Measurements from ENCODE around the gene PDCD1. TPM values are rescaled to one million over a fixed set of nuclear protein-coding genes. Genes with fewer than 3 reads are reported as not detected.
"Not testable (repeated sequence)": the region's sequence is repeated elsewhere in the genome, so short reads cannot be mapped to it uniquely, and the experiment has no call there.

Gene PDCD1
- total RNA-seq, 1 donor from 2014 or later = 3.3 TPM

DNA sequence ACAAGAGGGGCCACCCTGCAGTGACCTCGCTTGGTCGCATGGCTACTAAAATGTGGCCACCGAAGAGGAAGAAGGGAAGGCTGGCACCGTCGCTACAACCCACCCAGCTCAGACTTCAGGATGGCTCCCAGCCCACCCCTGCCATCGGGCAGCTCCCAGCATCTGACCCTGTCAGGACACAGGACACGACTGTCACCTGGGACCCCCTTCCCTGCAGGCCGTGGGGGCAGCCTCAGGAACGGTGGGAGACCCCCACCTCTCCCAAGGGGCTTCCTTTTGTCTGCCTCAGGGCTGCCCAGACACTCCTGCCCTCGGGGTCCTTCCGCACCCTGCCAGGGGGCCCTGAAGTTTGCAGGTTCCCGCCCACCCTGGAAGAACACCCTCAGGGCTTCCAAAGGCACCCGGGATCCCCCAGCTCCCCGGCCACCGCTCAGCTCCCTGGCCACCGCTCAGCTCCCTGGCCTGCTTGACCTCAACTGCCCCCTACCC is 18.5 kb upstream of the PDCD1 start:
- peaks cover 17% of the 10 kb centered on the region for H3K4me1 ChIP-seq
- H3K36me3 ChIP-seq = no peaks in the 10 kb centered on the region
- intact Hi-C loops (cut with micrococcal nuclease) = no loop called here
- no peak overlapping the region for H3K4me3 ChIP-seq
- peaks cover under 1% of the 10 kb centered on the region for H3K27me3 ChIP-seq (ENCODE audit: low read depth)
- no peak for DNase-seq
- no peaks in the 10 kb centered on the region for H3K9me3 ChIP-seq (replicated peaks)
- H3K27ac ChIP-seq (replicated peaks) = no peak overlapping the region
- TF ChIP-seq, protein P1, sequence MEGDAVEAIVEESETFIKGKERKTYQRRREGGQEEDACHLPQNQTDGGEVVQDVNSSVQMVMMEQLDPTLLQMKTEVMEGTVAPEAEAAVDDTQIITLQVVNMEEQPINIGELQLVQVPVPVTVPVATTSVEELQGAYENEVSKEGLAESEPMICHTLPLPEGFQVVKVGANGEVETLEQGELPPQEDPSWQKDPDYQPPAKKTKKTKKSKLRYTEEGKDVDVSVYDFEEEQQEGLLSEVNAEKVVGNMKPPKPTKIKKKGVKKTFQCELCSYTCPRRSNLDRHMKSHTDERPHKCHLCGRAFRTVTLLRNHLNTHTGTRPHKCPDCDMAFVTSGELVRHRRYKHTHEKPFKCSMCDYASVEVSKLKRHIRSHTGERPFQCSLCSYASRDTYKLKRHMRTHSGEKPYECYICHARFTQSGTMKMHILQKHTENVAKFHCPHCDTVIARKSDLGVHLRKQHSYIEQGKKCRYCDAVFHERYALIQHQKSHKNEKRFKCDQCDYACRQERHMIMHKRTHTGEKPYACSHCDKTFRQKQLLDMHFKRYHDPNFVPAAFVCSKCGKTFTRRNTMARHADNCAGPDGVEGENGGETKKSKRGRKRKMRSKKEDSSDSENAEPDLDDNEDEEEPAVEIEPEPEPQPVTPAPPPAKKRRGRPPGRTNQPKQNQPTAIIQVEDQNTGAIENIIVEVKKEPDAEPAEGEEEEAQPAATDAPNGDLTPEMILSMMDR (IDR thresholded peaks at IDR 0.05; ENCODE audit: borderline replicate concordance) = no peak

DNA sequence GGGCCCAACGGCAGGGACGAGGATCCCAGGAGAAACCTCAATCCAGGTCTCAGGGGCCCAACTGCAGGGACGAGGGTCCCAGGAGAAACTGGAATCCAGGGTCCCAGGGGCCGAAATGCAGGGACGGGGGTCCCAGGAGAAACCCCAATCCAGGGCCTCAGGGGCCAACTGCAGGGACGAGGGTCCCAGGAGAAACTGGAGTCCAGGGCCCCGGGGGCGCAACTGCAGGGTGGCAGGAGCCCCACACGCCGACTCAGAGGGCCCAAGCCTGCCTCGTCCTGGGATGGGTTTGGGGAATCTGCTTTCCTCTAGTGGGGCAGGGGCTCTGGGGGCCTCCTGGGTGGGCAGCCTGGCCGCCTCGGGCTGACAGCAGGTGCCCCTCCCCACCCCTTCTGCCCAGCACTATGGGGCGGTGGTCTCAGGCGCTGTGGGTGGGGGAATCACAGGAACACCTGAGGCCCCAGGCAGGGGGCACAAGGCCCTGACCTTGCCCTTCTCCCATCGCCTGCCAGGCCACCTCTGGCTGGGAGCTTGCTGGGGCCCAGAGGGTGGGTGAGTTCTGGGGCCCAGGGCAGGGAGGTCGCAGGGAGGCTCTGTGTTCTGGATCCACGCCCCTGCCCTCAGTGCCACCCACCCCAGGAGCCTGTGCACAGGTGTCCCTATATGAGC is 18.0 kb upstream of the PDCD1 start:
- H3K27me3 ChIP-seq (ENCODE audit: low read depth) = peaks cover 6% of the 10 kb centered on the region
- H3K27ac ChIP-seq (replicated peaks) = no peak overlapping the region
- no peaks in the 10 kb centered on the region for H3K9me3 ChIP-seq (replicated peaks)
- intact Hi-C loops (cut with micrococcal nuclease) = no loop called here
- no peak overlapping the region for H3K4me3 ChIP-seq
- DNase-seq = no peak
- H3K4me1 ChIP-seq = peaks cover 12% of the 10 kb centered on the region
- H3K36me3 ChIP-seq = no peaks in the 10 kb centered on the region
- TF ChIP-seq, protein P1 (IDR thresholded peaks at IDR 0.05; ENCODE audit: borderline replicate concordance) = no peak

DNA sequence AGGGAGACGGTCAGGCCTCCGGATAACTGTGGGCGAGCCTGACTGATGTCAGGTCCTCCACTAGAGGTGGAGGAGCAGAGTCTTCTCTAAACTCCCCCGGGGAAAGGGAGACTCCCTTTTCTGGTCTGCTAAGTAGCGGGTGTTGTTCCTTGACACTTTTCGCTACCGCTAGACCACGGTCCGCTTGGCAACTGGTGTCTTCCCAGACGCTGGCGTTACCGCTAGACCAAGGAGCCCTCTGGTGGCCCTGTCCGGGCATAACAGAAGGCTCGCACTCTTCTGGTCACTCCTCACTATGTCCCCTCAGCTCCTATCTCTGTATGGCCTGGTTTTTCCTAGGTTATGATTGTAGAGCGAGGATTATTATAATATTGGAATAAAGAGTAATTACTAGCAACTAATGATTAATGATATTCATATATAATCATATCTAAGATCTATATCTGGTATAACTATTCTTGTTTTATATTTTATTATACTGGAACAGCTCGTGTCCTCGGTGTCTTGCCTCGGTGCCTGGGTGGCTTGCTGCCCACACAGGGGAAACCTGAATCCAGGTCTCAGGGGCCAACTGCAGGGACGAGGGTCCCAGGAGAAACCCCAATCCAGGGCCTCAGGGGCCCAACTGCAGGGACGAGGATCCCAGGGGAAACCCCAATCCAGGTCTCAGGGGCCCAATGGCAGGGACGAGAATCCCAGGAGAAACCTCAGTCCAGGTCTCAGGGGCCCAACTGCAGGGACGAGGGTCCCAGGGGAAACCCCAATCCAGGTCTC is 17.2 kb upstream of the PDCD1 start:
- DNase-seq; H3K4me3 ChIP-seq; H3K36me3 ChIP-seq; H3K4me1 ChIP-seq; H3K27ac ChIP-seq (replicated peaks); H3K9me3 ChIP-seq (replicated peaks); intact Hi-C loops (cut with micrococcal nuclease): not testable (repeated sequence)
- peaks cover 11% of the 10 kb centered on the region for H3K27me3 ChIP-seq (ENCODE audit: low read depth)

DNA sequence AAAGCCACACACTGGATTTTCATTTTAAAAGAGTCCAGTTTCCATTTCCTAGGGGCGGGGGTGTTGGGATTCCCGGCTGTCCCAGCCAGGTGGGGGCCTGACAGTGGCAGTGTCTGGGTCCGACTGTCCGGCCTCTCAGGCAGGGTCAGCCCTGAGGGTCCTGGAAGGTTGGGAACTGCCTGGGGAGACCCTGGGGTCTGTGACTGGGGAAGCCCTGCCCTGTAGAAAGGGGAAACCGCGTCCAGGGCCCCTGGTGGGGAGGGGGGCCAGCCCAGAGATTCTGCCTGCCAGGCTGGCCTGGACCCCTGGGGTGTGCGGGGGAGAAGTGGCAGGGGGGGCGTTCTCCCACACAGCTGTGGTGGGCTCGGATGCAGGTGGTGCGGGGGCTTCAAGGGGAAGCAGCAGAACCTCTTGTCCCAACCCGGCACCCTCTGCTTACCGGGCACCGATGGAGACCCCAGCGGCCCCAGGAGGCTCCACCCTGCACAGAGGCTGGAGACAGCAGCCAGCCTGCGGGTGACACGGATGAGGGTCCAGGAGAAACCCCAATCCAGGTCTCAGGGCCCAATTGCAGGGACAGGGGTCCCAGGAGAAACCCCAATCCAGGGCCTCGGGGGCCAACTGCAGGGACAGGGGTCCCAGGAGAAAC is 15.7 kb upstream of the PDCD1 start:
- intact Hi-C loops (cut with micrococcal nuclease) = no loop called here
- H3K4me1 ChIP-seq = peaks cover 4% of the 10 kb centered on the region
- no peaks in the 10 kb centered on the region for H3K36me3 ChIP-seq
- peaks cover 27% of the 10 kb centered on the region for H3K27me3 ChIP-seq (ENCODE audit: low read depth)
- TF ChIP-seq, protein P1 (IDR thresholded peaks at IDR 0.05; ENCODE audit: borderline replicate concordance) = no peak
- no peak overlapping the region for H3K4me3 ChIP-seq
- no peak for DNase-seq
- no peaks in the 10 kb centered on the region for H3K9me3 ChIP-seq (replicated peaks)
- no peak overlapping the region for H3K27ac ChIP-seq (replicated peaks)

DNA sequence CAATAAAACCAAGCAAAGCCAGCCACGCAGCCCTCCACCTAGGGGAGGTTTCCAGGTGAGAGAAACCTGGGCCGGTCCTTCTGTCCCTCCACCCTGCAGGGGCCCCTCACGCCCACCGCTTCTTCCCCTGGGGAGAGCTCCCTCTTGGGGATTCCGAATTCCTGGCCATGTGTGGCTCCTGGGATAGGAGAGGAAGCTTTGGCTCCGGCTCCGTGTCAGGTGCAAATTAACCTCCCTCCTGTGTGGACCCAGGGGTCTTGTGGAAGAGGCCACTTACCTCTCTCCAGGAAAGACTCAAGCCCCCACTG is 15.1 kb upstream of the PDCD1 start:
- intact Hi-C loops (cut with micrococcal nuclease) = no loop called here
- DNase-seq = no peak
- peaks cover 33% of the 10 kb centered on the region for H3K27me3 ChIP-seq (ENCODE audit: low read depth)

More for the DNA sequence above, 15.1 kb upstream of the PDCD1 start:
- Histone ChIP-seq H3K4me1 (peaks cover 4% of the 10 kb centered on the region), H3K4me3 (no peak overlapping the region), H3K27ac (replicated peaks) (no peak overlapping the region), H3K9me3 (replicated peaks) (no peaks in the 10 kb centered on the region), H3K36me3 (no peaks in the 10 kb centered on the region)
- TF ChIP-seq, protein P1 (IDR thresholded peaks at IDR 0.05; ENCODE audit: borderline replicate concordance) = no peak
